NCI-H345 (cell line): Measurements from ENCODE around the gene MAFB.

Source experiments
- DNase-seq: peaks from one replicate; lab custom pipeline; 2025; lab: John Stamatoyannopoulos, UW

Gene MAFB

DNA sequence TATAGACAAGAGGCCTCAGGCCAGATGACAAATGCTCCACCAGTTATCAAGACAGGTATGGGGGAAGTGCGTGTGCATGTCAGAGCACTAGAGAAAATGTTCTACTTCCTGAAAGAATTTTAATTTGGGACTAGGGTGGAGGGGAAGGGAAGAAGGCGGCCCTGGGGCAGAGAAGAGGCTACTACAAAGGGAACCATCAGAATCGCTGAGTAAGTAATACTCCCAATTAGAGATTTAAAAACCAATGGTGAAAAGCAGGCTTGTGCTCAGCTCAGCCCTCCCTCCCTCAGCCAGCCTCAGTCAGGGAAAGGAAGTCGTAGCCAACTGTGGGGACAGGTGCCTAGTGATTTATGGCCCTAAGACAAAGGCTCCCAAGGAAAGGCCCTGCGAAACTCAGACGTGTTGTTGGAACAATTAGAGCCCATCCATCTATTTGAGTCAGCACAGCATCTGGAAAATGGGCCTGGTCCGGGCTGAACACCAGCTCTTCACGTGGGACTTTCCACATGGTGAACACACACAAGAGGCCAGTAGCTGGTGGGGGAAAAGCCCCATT is 15.0 kb upstream of the MAFB start:
- DNase-seq, result no peak

DNA sequence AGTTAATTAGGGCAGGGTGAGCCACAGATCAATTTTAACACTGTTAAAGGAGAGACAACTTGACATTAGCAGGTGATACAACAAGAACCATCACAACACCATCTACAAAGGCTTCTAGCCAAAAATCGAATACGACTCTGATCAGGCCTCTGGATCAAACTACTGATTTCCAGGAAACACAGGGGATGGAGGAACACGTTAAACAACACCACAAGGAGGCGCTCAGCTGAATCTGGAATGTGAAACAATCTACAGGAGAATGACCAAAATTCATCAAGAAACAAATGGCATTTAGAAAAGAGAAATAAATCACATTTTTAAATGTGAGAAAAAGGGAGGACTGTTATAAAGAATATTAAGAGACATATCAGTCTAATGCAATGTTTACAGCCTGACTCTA is 13.5 kb upstream of the MAFB start:
- DNase-seq, result no peak

DNA sequence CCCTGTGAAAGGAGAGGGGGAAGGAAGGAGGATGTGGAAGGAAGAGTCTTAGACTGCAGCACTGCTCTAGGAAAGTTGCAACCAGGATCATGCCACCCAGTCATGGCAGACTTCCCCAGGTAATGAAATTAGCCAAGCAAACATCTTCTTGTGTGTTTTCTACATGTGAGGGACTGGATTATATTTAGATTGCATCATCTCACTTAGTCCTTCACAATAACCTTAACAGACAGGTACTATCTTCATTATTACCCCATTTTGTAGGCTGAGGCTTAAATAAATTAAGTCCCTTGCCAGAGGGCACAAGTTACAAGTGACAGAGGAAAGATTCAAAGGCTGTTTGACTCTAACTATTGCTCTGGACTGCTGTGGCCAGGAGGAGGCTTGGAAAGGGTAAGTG is 9.7 kb upstream of the MAFB start:
- DNase-seq, result no peak

DNA sequence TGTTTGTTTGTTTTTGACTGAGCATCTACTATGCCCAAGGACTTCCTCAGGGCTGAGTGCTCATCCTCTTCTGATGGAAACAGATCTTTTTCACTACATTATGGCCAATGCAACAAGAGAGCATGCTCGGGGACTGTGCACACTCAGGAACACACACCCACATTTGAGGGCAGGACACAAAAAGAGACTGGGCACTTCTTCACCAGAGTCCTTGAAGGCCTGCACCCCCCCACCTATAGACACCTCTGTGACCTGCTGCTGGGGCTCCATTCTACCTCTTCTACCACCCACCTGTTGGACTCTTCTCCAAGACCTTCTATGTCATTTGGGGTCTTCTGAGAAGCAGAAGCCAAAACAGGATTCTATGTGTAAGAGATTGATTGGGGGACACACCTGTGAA is 9.2 kb upstream of the MAFB start:
- DNase-seq, result no peak

DNA sequence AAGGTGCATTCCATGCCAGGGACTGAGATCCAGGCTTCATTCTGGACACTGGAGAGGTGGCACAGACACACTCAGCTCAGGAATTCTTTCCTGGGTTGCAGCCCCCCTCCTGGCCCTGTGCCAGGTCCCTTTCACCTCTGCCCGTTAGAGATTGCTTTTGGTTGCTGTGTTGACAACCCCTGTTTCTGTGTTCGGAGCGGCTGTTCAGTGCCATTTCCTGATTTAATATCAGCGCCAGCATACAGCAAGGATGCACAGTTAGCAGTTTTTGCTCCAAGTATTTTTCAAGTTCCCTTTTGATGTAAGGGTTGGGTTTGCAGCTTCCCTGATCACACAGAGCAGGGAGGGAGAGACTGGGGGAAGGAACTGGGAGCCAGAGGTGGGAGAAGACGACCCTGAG is 8.5 kb upstream of the MAFB start:
- DNase-seq, result no peak

DNA sequence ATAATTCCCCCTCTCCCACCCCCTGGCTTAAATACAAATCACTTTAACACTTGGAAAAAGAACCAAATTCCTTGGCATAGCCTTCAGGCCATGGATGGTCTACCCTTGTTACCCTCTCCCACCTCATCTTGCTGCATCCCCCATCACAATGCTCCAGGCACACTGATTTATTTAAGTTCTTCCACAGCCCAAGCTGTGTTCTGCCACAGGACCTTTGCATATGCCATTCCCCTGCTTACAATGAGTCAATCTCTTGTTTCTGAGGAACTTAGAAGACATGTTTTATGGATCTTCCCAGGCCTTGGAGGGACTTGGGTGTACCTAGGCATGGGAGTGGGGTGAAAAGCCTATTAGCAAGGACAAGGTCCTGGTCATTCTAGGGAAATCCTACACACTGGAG is 6.2 kb upstream of the MAFB start:
- no peak for DNase-seq

DNA sequence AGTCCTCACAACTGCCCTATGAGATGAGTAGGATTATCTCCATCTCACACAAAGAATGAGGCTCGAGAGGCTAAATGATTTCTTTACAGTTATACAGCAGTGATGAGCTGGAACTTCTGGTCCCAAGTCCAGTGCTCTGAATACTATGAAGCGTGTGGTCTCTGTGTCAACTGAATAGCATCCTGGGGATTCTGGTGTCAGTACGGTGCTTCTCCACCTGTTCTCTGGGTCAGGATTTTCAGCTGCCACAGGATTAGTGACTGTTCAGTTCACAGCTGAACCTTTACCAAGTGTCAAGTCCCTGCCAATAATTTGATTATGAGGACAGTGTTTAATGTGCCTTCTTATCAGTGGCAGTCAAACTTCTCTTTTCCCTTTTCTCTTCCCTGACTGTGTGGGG is 5.2 kb upstream of the MAFB start:
- DNase-seq, result no peak

DNA sequence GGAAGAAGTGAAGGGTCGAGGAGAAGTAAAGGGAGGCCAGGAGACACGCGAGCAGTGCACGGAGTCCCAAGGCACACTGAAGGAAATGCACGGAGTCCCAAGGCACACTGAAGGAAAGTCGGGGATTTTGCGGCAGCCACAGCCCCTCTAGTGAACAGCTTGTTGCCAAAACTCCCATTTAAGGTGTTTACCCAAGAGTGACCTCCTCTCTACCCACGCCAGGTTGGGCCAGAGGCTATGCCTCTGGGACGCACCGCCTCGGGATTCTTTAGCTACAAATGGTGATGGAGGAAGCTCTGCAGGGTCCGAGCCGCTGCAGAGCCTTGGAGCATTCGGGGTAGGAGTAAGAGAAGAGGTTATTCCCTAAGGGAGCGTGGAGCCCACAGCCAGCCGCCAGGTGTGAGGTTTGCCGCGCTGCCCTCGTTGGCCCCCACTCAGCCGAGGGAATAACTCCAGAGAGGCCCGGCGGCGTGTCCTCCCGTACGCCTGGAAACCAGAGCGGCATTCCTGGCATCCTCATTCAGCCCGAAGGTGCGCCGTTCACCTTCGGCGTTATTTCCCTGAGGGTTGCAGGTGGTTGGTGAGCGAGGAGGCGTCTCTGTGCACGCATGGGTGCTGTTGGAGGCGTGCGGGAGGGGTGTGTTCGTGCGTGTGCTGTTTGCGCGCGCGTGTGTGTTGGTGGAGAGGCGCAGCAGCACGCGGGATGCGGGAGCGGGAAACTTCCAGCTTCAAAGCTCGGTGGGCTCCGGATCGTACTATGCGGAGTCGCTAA is 3.4 kb upstream of the MAFB start:
- DNase-seq, result no peak

DNA sequence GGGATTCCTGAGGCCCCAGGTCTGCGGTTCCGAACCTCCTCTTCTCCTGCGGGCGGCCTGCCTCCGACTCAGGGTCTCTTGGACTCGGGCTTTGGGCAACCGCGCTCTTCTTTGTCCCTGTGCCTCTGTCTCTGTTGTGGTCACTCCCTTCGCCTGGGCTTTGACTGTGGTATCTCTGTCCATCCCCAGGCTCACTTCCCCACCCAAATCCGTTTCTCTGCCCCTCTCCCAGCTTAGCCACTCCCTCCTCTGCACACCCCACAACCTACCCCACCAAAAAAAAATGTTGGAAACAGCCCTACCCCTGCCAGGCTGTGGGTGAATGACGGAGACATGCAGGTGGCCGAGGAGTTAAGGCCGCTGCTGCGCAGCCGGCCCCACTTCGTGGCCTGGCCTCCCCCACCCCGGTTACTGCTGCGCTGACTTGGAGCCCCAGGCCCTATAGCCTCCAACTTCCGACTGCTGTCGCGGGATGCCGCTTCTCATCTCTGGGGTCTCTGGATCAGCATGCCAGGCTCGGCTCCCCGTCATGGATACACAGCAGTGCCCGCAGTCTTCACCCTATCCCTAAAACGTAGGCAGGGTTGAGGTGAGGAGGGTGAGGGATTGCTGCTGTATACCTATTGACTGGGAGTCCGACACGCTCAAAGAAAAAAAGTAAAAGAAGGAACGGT is 2.7 kb upstream of the MAFB start:
- DNase-seq, result no peak

DNA sequence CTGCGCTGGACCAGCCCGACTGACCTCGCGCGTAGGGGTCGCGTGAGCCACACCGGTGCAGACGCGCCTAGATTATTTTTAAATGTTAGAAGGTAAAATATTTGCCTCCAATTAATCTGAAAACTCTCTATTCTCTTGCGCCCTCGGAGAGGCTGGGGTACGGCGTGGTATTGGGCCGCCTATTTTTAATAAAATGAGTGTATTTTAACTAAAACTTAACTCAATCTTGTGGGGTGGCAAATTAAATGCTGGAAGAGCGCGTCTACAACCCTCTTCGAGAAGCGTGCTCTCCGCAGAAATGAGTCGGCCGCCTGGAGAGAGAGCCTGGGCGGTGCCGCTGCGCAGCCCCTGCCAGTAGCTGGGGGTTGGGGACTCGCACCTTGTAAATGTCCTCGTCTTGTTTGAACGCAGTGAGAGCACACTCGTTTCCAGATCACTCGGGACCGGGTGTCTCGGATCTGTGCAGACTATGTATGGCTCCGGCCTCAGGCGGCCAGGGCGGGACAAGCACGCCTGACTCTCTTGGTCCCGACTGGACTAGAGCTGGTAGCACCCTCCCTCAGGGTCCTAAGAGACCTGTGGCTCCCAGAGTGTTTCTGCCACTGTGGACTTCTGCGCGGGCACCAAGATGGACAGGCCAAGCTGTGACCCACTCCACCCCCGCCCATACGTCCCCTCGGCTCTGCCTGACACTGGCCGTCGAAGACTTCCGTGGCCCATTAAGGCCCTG is 2.0 kb upstream of the MAFB start:
- DNase-seq, result no peak

DNA sequence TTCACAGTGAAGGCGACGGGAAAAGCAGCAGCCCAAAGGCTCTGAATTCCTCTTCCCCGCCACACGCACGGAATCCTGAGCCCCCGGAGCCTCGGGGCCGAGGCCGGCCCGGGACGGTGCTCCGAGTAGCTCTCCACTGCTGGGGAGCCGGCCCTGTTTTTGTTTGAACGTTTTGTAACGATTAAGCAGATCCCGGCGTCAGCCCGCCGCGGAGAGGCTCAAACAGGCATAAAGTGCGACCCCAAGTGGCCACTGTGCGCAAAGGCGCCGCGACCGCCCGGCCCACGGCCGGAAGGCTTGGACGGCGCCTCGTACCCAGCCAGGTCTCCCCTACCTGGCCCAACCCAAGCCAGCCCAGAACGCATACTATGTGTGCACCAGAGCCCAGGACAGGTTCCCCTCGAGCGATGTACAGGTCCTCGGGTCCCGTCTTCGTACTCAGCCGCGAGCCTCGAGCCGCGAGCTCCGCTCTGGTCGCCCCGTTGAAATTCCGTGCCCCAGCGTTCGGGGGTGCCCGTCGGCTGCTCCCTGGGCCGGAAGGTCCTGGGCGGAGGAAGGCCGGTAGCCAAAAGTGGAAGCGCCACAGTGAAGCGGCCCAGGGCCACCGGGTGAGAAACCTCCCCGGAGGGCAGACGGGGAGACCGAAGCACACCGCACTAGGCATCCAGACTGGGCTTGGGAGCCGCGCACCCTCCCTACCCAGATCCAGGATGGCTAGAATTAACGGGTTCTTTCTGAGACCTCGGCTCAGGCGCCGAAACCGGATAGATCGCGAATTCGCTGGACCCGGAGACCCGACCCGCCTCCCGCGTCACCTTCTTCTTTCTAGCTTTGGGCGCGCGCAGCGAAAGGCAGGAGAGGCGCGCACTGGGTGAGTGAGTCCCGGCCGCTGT is 1.2 kb upstream of the MAFB start:
- DNase-seq, result peak; percentile 92

DNA sequence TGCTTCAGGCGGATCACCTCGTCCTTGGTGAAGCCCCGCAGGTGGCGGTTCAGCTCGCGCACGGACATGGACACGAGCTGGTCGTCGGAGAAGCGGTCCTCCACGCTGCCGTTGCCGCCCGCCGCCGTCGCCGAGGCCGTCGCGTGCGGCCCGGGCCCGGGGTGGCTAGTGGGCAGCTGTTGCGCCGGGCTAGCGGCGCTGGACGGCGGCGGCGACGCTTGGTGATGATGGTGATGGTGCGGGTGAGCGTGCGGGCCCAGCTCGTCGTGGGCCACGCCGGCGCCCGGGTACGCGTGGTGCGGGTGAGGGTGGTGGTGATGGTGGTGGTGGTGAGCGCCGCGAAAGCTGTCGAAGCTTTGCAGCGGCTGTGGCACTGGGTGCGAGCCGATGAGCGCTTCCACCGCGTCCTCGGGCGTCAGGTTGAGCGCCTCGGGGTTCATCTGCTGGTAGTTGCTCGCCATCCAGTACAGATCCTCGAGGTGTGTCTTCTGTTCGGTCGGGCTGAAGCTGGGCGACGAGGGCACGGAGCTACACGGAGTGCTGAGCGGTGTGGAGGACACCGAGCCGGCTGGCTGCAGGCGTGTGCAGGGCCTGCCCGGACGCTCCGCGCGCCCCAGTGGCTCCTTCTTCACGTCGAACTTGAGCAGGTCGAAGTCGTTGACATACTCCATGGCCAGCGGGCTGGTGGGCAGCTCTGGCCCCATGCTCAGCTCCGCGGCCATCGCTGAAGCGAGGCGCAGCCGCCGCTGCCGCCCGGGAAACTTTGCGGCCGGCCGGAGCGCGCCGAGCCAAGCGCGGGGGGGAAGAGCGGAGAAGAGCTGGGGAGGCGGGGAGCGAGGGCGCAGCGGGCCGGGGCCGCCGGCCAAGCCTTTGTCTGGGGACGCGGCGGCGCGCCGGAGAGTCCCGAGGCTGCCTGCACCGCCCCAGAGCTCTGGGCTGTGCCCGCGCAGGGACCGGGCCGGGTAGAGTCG is 622 bp downstream of the MAFB start:
- DNase-seq, result peak; percentile 61

DNA sequence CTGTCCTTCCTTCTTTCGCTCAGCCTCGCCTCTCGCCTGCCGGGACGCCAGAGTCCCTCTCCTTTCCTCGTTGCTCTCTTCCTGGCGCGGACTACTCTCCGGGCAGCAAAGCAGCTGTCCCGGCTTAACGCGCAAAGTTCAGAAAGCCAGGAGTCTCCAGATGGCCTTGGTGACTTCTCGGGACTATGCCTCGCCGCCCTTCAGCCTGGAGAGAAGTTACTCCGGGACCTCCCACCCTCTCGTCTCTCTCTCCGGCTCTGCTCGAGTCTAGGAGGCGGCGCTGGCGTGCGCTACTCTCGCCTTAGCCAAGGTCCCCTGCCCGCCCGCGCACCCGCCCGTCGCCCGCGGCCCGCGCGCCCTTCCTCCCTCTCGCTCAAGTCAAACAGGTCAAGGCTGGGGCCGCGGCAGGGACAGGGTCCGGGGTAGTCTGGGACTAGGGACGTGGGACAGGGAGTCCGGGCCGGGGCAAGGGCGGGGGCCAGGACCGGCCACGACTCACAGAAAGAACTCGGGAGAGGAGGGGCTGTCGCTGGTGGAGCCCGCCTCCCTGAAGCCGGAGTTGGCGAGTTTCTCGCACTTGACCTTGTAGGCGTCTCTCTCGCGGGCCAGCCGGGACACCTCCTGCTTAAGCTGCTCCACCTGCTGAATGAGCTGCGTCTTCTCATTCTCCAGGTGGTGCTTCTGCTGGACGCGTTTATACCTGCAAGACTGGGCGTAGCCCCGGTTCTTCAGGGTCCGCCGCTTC is 1.5 kb downstream of the MAFB start:
- peak; percentile 55 for DNase-seq

DNA sequence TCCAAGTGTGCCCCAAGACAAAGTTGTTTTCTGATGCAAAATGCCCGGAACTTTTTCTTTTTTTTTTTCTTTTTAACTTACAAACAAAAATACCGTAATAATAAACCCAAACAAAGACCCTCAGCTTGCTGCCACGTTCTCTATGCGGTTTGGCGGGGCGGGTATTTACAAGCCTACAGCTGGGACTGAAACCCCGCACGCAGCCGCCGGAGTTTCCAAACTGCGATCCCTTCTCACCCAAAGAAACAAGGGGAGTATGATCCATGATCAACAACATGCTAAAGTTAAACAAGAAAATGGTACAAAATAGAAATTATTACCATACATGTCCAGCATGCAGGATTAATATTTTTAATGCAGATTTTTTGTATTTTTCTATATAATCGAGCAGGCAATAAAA is 2.1 kb downstream of the MAFB start:
- DNase-seq, result no peak

DNA sequence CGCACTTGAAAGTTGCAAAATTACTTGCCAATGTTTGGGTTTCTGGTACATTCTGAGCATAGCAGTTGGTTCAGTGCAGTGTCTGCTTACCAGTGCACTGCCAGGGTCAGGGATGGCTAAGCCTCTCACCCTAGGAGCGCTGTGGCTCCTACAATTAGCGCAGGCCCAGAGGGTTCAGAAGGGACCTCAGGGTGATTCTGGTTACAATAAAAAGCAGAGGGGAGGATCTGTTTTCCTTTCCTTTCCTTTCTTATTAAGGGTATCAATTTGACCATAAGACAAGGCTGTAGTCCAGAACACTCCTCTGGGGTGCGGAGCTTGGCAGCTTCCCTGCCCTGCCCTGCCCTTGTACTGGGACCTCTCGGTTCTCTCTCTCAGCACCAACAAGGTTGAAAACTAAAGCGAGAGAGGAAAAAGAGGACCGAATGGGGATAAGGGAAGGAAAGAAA is 2.6 kb downstream of the MAFB start:
- DNase-seq, result no peak

DNA sequence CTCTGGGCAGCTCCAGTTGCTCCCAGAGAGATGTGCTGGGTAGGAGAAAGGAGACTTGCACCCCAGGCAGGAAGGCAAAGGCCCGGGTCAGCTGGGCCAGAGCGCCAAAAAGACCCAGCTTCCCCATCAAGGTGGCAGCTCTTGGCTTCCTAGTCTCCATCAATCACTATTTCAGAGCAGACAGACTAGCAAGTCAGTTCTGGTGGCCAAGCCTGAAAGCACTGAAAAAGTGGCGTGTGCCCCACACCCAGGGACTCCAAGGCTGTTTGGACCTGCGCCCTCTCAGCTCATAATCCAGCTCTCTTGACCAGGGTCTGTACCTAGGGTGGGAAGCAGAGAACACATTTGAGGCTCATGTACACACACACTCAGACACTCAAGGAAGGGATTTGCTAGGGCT is 3.7 kb downstream of the MAFB start:
- no peak for DNase-seq

DNA sequence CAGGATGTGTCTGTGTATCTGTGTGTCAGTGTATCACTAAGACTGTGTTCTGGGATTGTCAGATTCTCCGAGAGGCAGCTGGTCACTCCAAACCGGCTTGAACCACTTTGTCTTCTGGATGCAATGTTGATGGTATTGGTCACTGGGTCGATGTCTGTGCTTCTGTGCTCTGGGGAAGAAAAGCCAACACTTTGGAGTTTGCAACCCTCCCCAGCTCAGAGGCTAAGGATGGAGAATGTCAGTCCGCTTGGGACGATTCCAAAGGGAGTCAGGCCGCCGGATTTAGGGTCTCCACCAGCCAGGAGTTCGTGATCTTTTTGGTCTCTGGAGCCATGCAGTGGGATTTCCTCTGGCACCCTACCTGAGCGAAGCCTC is 5.2 kb downstream of the MAFB start:
- no peak for DNase-seq

DNA sequence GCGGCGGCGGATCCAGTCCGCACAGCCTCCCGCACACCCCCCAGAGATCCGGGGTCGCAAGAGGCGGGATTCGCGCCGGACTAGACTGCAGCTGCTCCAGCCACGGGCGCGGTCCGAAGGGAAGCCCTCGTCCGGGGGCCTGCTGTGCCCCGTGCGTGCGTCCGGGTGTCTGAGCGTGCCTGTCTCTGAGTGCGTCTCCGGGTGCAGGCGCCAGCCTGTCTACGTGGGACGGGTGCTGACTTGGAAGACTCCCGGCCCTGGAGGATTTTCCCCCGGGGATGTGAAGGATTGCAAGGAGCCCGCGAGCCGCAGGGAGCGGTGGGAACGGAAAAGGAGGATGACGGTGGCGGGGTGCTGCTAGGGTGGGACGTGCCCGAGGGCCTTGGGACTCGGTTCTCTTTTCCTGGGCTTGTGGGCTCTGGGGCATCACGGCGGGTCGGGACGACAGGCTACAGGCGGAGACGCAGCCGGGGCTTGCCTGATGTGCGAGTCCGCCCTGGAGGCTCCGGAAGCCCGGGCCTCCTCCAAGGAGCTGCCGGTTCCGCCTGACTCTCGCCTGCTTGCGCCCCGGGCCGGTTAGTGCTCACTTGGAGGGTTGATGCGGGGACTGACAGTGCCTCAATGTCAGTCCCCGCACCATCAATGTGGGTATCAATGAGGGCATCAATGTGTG is 5.7 kb downstream of the MAFB start:
- DNase-seq, result no peak
